Skin of body (tissue), 2 donors: ENCODE measurements around the gene ASTN2. TPM values are rescaled to one million over a fixed set of nuclear protein-coding genes. Genes with fewer than 3 reads are reported as not detected.
"Not testable (repeated sequence)": the region's sequence is repeated elsewhere in the genome, so short reads cannot be mapped to it uniquely, and the experiment has no call there.

Experiments used
- DNase-seq: peaks from one replicate; lab custom pipeline; 2025; lab: John Stamatoyannopoulos, UW
- total RNA-seq: library from RNA; depleted of rRNA; stranded (reverse); fragments of >200 nt; gene quantifications from one replicate; pipeline ENCODE4 v1.2.3, GENCODE V29; 2014

The ASTN2 gene
- total RNA-seq, 1 donor from 2014 or later = 10.0 TPM

DNA sequence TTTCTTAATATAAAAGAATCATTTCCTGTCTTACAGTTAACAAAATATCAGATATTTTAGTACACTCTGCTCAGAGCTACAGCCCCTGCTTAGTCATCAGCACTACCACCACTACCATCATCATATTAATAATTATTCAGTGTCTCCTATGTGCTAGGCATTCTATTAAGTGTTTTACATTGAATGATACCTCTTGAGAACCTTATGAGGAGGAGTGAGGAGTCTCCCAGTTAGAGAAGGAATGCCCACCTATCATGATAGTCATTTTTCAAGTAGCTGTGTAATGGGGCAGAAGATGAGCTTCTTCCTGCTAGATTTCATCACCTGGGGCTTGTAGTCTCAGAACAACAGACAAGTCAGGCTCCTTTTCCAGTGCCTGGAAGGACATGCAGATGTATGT lies 489.7 kb downstream of the ASTN2 start:
- DNase-seq = no peak

DNA sequence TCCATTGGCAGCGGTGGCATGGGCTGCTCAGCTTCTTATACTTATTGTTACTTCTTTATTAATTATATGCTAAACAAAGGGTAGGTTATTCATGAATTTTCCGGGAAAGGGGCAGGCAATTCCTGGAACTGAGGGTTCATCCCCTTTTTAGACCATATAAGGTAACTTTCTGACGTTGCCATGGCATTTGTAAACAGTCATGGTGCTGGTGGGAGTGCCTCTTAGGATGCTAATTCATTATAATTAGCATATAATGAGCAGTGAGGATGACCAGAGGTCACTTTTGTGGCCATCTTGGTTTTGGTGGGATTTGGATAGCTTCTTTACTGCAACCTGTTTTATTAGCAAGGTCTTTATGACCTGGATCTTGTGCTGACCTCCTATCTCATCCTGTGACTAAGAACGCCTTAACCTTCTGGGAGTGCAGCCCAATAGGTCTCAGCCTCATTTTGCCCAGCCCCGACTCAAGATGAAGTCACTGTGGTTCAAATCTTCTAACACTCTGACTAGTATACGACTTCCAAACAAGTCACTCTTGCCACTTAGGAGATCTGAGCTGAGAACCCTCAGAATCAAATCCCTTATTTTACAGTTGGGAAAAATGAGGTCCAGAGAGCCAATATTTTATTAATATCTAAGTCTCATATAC lies 490.3 kb downstream of the ASTN2 start:
- no peak for DNase-seq

- DNase-seq = not testable (repeated sequence)
These were observed 496.9 kb downstream of the ASTN2 start for GRCh38 chr9:116917895-116918508.

DNA sequence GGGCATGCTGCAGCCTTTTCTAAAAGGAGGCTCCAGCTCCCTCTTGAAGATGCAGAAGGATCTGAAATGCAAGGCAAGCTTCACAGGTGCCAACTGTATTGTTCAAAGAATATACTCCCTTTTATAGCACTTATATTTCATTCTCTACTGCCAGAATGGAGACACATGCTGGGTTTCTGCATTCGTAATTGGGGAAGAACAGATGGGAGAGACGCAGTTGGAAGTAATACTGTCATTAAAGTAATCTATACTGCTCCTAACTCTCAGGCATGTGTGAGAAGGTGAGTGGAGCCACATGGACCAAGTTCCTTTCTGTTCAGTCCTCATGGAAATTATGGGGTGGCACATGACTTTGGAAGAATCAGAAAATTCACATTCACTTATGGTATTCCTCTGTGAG lies 501.3 kb downstream of the ASTN2 start:
- no peak for DNase-seq

GRCh38 chr9:116910201-116910600 lies 504.7 kb downstream of the ASTN2 start:
- no peak for DNase-seq

- DNase-seq = no peak
These were observed 506.9 kb downstream of the ASTN2 start for GRCh38 chr9:116907989-116908388.

DNA sequence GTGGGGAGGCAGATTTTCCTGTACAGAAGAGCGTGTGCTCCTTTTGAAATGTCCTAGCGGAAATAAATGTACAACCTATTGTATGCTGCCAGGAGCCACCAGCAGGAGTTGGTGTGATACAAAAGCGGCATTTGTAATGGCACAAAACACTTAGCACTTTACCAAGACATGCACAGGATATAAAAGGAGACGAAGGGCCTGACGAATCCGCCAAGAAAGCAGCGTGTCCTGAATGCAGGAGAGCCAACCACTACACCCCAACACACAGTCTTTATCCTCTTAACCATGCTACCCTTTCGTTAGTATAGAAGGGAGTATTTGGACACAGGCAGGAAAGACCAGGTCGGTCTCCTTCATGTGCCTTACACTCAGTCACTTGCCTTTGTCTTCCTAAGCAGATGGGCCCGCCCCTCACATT lies 509.7 kb downstream of the ASTN2 start:
- DNase-seq = no peak

- DNase-seq = no peak
These were observed 510.7 kb downstream of the ASTN2 start for GRCh38 chr9:116904165-116904564.

- DNase-seq = no peak
These were observed 513.6 kb downstream of the ASTN2 start for GRCh38 chr9:116901260-116901659.

- no peak for DNase-seq
These were observed 514.3 kb downstream of the ASTN2 start for GRCh38 chr9:116900543-116900942.

DNA sequence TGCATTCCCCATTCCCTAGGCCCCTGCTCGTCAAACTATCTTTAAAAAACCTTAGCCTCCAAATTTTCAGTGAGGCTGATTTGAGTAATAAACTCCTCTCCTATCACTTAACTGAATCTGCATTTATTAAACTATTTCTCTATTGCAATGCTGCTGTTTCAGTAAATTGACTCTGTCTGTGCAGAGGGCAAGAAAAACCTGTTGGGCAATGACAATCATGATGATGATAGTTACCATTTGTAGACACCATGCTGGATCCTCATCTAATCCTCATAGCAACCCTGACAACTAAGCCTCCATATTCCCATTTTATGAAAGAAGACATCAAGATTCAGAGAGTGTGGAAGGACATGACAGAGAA lies 514.9 kb downstream of the ASTN2 start:
- DNase-seq = no peak

DNA sequence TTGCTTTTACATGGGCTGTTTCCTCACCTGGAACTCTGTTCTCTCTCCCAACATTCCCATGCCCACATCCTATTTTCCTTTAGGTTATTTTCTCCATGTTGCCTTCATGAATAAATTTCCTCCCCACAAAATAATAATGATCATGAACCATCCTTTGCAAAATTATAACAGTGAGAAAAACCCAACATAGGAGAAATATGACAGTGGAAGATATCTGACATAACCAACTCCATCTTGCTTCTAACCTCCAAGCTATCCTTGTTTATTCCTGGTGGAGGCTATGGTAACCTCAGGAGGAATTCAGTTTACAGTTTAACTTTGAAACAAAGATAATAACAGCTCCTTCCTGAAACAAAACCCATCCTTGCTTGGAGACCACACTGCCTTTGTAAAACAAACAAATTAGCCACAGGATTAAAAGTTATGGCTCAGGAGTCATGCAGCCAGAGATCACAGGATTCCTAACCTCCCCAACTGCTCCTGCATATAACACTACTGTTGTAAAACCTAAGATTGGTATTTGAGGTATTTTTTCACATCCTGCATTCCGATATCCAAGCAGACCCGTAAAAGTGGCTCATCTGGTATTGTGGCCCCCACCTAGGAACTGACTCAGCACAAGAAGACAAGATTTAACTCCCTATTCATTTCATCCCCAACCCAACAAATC lies 515.4 kb downstream of the ASTN2 start:
- no peak for DNase-seq

DNA sequence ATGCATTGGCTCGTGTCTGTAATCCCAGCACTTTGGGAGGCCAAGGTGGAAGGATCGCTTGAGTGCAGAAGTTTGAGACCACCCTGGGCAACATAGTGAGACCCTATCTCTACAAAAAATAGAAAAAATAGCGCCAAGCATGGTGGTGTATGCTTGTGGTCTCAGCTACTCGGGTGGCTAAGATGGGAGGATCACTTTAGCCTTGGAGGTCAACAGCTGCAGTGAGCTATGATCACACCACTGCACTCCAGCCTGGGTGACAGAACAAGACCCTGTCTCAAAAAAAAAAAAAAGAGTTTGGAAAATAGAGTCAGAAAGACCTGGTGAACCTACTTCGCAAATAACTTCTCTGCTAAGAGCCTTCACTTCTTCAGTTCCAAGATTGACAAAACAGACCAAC lies 516.7 kb downstream of the ASTN2 start:
- DNase-seq = not testable (repeated sequence)

DNA sequence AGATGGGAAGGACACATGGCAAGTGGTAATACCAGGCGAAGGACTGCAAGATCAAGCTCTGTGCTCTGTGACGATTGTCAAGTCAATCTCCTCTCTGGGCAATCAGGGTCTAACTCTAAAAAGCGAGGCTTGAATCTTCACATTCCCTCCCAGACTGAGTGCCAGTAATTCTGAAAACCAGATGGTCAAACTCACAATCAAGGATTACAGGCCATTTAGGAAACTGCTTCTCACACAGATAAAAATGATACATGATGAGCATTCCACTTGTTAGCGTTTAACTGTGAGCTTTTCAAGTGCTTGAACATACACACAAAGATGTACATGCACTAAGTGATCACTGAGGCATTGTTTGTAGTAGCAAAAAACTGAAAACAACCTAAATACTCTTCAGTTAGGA lies 517.7 kb downstream of the ASTN2 start:
- DNase-seq = no peak

DNA sequence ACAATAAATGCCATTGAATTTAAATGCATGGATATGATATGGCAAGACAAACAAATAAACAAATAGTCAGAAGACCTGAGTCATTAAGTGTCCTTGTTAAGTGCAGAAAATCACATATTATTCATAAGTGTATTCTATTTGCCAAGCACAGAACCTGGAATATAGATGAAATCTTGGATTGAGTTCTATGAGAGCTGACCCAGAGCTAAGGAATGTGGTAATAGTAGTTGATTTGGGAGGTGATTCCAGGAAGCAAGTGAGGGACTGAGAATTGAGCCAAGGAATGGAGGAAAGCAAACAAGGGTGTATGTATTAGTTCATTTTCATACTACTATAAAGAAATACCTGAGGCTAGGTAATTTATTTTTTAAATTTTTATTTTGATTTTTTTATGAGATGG lies 518.9 kb downstream of the ASTN2 start:
- DNase-seq = no peak

DNA sequence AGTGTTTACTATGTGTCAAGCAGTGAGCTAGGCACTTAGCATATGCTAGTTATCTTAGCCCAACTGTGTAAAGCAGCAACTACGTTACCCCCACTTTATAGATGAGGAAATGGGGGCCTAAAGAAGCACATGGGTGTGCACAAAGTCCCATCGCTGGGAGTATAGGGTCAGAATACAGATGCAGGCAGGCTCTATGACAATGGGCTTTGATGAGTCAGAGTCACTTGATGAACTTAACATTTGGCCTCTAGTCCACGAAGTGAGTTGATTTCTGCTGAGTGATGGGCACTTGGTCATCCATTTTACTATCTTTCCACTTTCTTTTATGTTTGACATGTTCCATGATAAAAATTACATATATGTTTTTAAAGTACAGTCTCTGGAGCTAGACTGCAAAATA lies 523.4 kb downstream of the ASTN2 start:
- DNase-seq = no peak

GRCh38 chr9:116888476-116888875 lies 526.4 kb downstream of the ASTN2 start:
- not testable (repeated sequence) for DNase-seq

GRCh38 chr9:116888066-116888465 lies 526.8 kb downstream of the ASTN2 start:
- no peak for DNase-seq

GRCh38 chr9:116883676-116884075 lies 531.2 kb downstream of the ASTN2 start:
- no peak for DNase-seq

- no peak for DNase-seq
These were observed 537.8 kb downstream of the ASTN2 start for GRCh38 chr9:116877072-116877471.

DNA sequence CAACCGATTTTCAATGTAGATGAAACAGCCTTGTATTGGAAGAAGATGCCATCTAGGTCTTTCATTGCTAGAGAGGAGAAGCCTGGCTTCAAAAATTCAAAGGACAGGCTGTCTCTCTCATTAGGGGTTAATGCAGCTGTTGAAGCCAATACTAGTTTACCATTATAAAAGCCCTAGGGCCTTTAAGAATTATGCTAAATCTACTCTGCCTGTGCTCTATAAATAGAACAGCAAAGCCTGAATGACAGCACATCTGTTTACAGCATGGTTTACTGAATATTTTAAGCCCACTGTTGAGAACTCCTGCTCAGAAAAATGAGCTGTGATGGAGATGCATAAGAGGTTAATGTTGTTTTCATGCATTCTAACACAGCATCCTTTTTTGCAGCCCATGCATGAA lies 539.3 kb downstream of the ASTN2 start:
- DNase-seq = no peak

DNA sequence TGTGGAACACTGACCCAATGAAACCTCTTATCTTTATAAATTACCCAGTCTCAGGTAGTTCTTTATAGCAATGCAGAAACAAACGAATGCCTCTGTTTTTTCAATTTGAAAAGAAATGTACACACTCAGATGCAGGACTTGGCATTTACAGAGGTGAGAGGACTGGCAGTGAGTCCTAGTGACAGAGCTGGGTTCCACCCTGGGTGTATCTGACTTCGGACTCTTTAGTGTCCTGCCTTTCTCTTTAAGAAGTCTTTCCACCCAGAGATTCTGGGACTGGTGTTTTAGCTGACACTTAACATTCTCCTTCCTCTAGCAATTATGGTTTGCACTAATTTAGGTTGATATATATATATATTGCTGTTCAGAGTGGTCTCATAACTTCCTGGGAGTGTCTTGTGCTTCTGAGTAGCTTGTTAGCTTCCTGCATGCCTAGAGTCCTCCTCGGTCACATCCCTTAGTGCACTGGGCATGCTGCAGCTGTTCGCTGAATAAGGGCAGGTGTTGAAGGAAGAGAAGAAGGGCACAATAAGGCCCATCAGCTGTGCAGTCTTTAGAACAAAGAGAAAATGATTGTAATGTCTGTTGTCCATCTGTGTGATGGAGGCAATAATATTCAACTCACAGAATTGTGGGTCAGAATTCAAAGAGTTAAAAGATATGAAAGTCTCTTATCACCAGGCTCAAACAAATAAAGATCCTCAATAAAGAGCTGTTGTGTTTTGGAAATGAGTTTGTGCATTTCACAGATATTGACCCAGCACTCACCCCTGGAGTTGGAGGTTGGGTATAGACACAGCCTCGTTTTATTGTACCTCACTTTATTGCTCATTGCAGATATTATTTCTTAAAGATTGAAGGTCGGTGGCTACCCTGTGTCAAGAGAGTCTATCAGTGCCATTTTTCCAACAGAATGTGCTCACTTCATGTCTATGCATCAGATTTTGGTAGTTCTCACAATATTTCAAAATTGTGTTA lies 540.6 kb downstream of the ASTN2 start:
- DNase-seq = no peak
